Mononuclear cell (primary cell): ENCODE data around the gene SIRT4. TPM values are rescaled to one million over a fixed set of nuclear protein-coding genes. Genes with fewer than 3 reads are reported as not detected.

ENCODE experiments used
- H3K27me3 ChIP-seq: 2 replicates; pipeline ENCODE4 v1.6.0; 2011; ENCODE audit warnings: low read length, control low read depth; ENCODE audit not compliant: insufficient read depth
- H3K4me1 ChIP-seq: 2 replicates; pipeline ENCODE4 v1.5.1; 2011; ENCODE audit warnings: mild to moderate bottlenecking, low read length, control low read depth; ENCODE audit not compliant: insufficient read depth
- H3K4me3 ChIP-seq: 2 replicates; pipeline ENCODE4 v1.5.1; 2011; ENCODE audit warnings: mild to moderate bottlenecking, low read length, moderate library complexity
- H3K9me3 ChIP-seq: 2 replicates; pipeline ENCODE4 v1.5.1; 2011; ENCODE audit warnings: low read depth, mild to moderate bottlenecking, control low read depth, low read length
- total RNA-seq: library from RNA; depleted of rRNA; stranded (reverse); fragments of >200 nt; gene quantifications from one replicate; pipeline ENCODE4 v1.2.3, GENCODE V29; 2012

SIRT4 gene
- total RNA-seq, 1 donor: 0.10 TPM

DNA sequence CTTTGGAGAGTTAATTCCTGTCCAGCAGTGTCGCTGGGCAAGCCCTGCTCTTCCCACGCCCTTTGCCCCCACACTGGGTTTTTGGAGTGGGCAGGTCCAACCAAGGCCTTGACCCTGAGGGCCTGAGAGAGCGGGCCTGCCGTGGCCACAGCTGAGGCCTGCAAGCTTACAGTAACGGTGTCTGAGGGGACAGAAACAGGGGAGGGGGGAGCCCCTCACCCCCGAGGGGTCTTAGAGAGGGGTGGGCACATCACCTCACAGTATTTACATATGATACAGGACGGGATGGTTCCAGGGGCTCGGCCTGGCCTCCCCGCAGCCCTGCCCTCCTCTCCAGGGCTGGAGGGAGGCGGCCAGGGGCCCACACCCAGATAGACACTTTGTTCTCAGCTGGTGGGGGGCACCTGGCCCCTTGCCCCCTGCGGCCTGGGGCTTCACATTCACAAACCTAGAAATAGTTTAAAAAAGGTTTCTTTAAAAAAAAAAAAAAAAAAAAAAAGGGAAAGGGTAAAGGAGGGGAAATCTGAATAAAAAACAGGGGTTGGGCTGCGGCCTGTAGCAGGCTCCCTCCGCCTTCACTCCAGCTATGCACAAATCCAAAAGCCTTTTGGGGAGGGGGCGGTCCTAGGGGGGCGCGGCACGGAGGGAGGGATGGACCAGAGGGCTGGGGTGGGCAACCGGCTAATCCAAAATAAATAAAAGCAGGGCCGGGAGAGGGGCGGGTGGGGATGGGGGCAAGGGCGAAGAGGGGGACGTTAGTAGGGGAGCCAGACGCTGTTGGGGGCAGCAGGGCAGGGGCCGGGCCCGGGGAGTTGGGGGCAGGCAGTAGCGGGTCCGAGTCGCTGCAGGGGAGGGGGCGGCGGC is 40.3 kb downstream of the SIRT4 start:
- H3K4me3 ChIP-seq: no peak overlapping the region
- no peaks in the 10 kb centered on the region for H3K27me3 ChIP-seq
- no peaks in the 10 kb centered on the region for H3K4me1 ChIP-seq
- H3K9me3 ChIP-seq: peaks cover 6% of the 10 kb centered on the region

DNA sequence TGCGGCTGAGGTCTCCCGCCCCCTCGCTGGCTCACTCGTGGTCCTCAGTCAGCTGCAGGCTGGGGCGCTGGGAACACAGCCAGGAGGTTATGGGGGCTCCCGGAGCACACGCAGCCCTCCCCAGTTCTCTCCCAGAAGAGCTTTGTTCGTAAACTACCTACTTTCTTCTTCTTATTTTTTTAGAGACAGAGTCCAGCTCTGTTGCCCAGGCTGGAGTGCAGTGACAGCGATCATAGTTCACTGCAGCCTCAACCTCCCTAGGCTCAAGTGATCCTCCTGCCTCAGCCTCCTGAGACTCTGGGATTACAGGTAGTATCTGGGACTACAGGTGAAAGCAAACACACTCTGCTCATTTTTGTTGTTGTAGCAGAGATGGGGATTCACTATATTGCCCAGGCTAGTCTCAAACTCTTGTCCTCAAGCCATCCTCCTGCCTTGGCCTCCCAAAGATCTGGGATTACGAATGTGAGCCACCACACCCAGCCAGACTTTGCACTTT is 41.0 kb downstream of the SIRT4 start:
- no peaks in the 10 kb centered on the region for H3K9me3 ChIP-seq

DNA sequence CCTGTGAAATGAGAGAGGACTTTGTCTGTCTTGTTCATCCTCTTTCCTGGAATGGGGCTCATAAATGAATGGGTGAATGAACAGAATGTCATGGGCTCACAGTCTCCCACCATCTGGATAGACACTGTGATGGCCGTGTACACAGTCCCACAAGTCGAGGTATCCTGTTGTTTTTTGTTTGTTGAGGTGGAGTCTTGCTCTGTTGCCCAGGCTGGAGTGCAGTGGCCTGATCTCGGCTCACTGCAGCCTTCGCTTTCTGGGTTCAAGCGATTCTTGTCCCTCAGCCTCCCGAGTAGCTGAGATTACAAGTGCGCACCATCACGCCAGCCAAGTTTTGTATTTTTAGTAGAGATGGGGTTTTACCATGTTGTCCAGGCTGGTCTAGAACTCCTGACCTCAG is 41.6 kb downstream of the SIRT4 start:
- no peaks in the 10 kb centered on the region for H3K27me3 ChIP-seq
- no peaks in the 10 kb centered on the region for H3K4me1 ChIP-seq
- no peak overlapping the region for H3K4me3 ChIP-seq
- no peaks in the 10 kb centered on the region for H3K9me3 ChIP-seq

More for the DNA sequence above, 41.0 kb downstream of the SIRT4 start:
- Histone ChIP-seq H3K27me3 (no peaks in the 10 kb centered on the region), H3K4me1 (no peaks in the 10 kb centered on the region), H3K4me3 (no peak overlapping the region)

DNA sequence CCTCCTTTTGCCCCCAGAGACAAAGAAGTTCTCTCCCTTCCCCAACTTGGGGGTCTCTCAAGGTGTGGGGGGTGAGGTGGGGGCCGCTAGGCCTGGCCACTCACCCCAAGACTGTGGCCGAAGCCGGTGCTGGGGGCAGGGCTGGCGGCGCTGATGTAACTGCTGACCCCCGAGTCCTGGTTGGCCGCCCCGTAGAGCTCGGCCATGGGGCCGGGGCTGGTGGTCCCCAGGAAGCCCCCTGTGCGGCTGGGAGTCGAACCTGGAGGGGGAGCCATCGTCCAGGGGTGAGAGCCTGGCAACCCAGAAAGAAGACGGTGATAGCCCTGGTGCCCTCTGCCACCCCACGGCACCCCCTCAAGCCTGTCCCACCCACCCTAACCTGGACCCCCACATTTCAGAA is 43.9 kb downstream of the SIRT4 start:
- H3K9me3 ChIP-seq: no peaks in the 10 kb centered on the region
- no peaks in the 10 kb centered on the region for H3K27me3 ChIP-seq
- no peak overlapping the region for H3K4me3 ChIP-seq
- no peaks in the 10 kb centered on the region for H3K4me1 ChIP-seq

DNA sequence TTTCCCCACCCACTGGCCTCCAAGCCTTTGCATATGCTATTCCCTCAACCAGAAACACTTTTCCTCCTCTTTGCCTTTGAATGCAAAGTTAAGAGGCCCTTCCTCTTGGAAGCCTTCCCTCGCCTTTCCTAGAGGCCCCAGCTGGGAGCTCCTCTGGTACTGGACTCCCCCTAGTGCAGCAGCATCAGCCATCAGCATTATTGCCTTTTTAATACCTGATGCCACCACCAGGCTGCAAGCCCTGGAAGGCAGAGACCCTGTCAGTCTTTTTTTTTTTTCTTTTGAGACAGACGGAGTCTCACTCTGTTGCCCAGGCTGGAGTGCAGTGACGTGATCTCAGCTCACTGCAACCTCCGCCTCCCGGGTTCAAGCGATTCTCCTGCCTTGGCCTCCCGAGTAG is 44.6 kb downstream of the SIRT4 start:
- Histone ChIP-seq H3K4me1 (no peaks in the 10 kb centered on the region), H3K9me3 (no peaks in the 10 kb centered on the region), H3K27me3 (no peaks in the 10 kb centered on the region), H3K4me3 (no peak overlapping the region)

DNA sequence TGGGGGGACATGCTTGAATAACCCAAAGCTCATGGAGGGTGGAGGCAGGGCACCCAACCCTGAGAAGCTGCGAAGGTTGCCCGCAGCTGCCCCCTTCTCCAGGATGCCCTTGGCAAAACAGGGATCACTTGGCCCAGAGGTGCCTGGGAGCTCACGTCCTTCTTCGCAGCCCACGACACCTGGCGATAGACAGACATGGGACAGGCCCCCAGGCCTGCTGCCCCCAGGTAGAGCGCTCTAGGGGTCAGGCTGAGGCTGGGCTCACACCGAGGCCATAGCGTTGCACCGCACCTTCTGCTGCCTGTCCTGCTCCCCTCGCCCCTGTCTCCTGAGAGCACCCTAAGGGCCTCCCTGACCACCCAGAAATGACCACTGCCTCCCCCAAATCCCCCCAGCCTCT is 45.6 kb downstream of the SIRT4 start:
- Histone ChIP-seq H3K27me3 (no peaks in the 10 kb centered on the region), H3K4me1 (no peaks in the 10 kb centered on the region), H3K4me3 (no peak overlapping the region), H3K9me3 (no peaks in the 10 kb centered on the region)

DNA sequence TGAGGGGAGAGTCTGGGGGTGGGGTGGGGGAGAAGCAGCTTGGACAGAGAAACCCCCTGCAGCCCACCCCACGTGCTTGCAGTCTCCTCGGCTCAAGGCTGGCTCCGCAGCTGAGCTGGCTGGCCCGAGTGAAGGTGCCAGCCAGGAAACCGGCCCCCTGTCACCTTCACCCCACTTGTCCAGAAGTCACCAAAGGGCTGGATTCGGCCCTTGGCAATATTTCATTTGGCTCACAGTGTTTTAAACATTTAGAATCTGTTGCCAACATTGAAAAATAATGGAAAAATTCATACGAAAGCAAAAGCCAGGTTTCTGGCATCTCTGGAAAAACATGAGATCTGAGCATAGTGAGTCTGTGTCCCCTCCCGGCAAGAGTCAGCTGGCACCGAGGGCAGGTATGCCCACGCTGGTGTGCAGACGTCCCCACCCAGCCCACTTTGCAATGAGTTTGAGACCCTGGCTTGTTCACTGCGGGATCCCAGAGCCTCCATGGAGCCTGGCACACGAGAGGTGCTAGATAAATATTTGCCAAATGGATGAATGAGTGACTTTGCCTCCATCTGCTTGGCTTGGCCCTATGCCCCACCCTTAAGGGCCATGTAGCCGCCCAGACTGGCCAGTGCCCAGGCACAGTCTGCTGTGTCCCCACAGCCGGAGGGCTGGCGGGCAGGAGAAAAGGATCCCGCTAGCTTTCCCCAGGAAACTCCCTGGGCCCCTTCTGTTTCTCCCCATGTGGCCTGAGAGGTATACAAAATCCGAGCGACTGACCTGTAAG is 48.6 kb downstream of the SIRT4 start:
- Histone ChIP-seq H3K4me1 (no peaks in the 10 kb centered on the region), H3K9me3 (no peaks in the 10 kb centered on the region), H3K4me3 (no peak overlapping the region), H3K27me3 (no peaks in the 10 kb centered on the region)

DNA sequence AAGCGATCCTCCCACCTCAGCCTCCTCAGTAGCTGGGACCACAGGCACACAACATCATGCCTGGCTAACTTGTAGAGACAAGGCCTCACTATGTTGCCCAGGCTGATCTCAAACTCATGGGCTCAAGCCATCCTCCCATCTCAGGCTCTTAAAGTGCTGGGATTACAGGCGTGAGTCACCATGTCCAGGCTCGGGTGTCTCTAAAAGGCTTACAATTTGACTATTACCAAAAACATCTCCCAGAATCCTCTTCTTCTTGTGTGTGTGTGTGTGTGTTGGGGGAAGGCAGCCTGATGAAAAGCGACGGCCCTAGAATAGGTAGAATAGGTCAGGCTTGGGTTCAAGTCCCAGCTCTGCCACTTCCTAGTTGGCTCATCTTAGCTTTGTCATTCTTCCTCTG is 50.0 kb downstream of the SIRT4 start:
- Histone ChIP-seq H3K9me3 (no peaks in the 10 kb centered on the region), H3K4me1 (no peaks in the 10 kb centered on the region)

DNA sequence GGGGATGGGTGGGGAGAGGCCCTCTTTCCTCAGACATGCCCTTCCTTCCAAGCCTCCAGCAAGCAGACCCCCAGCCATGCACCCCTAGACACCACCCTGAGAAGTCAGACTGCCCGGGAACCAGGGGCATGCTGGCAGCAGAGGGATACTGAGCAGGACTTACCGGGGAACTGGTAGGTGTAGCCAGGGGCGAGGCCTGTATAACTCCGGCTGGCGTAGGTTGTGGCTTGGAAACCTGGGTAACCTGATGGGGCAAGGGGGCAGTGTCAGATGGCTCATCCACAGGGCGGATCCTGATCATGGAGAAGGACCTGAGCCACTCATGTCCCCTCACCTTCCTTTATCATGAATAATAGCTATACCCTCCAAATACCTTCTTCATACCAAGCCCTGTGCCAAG is 51.0 kb downstream of the SIRT4 start:
- no peaks in the 10 kb centered on the region for H3K27me3 ChIP-seq
- H3K4me1 ChIP-seq: no peaks in the 10 kb centered on the region
- H3K4me3 ChIP-seq: no peak overlapping the region
- no peaks in the 10 kb centered on the region for H3K9me3 ChIP-seq

More for the DNA sequence above, 50.0 kb downstream of the SIRT4 start:
- no peaks in the 10 kb centered on the region for H3K27me3 ChIP-seq
- H3K4me3 ChIP-seq: no peak overlapping the region

DNA sequence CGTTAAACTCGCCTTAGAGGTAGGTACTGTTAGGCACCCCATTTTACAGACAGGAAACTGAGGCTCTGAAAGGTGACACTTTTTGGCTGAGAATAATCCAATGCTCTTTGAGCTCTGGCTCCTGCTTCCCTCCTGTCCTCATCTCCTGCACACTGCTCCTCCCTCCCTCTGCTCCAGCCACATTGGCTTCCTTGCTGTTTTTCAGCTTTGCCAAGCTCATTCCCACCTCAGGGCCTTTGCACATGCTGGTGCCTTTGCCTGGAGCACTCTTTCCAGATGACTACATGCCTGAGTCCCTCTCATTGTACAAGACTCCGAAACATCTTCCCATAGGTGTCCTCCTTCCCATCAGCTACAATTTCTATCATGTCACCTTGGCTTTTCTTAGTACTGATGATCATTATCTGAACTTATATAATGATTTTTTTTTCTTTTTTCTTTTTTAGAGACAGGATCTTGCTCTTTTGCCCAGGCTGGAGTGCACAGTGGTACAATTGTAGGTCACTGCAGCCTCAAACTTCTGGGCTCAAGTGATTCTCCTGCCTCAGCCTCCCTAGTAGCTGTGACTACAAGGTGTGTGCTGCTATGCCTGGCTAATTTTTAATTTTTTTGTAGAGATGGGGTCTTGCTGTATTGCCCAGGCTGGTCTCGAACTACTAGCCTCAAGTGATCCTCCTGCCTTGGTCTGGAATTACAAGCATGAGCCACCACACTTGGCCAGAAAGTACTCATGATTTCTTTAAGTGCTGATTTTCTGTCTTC is 51.6 kb downstream of the SIRT4 start:
- no peaks in the 10 kb centered on the region for H3K4me1 ChIP-seq
- H3K4me3 ChIP-seq: no peak overlapping the region
- no peaks in the 10 kb centered on the region for H3K9me3 ChIP-seq
- no peaks in the 10 kb centered on the region for H3K27me3 ChIP-seq

DNA sequence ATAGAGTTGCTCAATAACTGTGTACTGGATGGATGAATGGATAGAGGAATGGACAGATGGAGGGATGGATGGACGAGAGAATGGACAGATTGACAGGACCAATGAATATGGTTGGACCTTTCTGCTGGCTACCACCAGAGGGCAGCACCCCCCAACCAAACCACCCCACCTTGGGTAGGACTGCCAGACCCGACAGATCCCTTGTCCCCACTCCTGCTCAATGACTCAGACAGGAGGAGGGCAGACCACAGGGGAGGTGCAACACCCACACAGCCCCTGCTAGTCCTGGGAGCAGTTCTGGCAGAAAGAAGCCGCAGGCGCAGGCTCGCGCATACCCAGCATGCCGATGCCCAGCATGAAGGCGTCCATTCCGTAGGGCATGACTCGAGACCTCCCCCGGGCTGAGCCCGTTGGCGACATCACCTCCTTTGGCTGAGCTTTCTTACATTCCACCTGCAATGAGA is 54.5 kb downstream of the SIRT4 start:
- H3K9me3 ChIP-seq: no peaks in the 10 kb centered on the region
- H3K4me3 ChIP-seq: no peak overlapping the region
- no peaks in the 10 kb centered on the region for H3K4me1 ChIP-seq
- peaks cover 14% of the 10 kb centered on the region for H3K27me3 ChIP-seq

DNA sequence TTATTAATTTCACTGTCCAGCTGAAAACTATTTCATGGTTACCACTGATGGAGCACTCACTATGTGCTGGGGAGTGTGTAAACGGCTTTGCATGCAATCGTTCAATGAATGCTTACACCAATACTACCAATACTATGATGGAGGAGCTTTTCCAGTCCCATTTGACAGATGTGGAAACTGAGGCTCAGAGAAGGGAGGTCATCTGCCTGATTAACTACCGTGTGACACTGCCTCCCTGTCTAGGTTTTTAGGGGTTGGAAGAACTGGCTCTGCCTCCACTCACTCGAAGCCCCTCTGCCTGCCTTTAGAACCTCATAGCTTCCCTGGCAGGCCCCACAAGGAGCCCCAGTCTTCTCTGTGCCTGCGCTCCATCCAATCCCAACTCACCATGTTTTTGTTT is 55.0 kb downstream of the SIRT4 start:
- peaks cover 14% of the 10 kb centered on the region for H3K27me3 ChIP-seq
- no peaks in the 10 kb centered on the region for H3K9me3 ChIP-seq
- no peaks in the 10 kb centered on the region for H3K4me1 ChIP-seq
- no peak overlapping the region for H3K4me3 ChIP-seq

DNA sequence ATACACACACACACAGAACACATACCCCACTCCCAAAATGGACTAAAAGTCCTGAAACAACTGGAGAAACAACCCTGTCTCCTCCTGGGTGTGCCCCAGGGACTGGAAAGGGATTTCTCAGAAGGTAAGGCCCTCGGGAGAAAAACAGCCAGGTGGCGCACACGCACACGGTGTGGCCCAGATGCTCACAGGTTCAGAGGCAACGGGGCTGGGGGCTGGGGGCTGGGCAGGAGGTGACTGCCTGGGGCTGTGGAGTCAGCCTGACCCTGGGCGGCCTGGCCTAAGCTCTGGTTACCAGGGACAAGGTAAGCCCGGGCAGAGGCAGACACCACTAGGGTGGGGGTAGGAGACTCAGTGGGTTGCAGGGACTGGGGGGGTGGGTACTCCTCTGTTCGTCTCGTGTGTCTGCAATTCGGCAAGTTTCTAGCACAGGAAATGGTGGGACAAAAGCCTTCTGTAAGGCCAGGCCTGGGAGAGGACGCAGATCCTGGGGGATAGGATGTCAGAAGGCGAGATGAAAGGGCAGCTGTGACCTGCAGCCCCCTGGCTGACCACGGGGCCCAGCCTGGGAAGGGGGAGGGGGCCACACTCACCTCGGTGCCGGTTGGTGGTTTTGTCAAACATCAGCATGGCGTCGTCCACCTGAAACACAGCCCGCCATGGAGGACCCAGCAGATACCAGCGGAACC is 56.4 kb downstream of the SIRT4 start:
- no peaks in the 10 kb centered on the region for H3K4me1 ChIP-seq
- peaks cover 19% of the 10 kb centered on the region for H3K27me3 ChIP-seq
- H3K9me3 ChIP-seq: no peaks in the 10 kb centered on the region
- no peak overlapping the region for H3K4me3 ChIP-seq

DNA sequence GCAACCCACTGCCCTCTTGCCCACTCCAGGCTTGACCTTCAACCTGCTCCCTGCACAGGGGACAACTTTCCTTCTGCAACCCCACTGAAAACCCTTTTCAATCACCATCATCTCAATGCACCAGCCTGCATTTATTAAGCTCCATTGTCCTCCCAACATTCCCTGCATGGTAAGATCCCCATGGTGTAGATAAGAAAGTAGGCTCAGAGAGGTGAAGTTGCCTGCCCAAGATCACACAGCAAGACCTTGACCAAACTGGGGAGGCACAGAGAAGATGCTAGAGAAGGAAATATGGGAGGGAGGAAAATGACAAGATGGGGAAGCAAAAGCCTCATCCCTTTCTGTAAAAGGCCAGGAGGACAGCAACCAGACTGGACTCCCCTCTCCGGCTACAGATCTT is 57.0 kb downstream of the SIRT4 start:
- H3K4me1 ChIP-seq: no peaks in the 10 kb centered on the region
- no peak overlapping the region for H3K4me3 ChIP-seq
- H3K9me3 ChIP-seq: no peaks in the 10 kb centered on the region
- H3K27me3 ChIP-seq: peaks cover 22% of the 10 kb centered on the region
